Lung (tissue), 12 donors: ENCODE data around the gene SDF2. TPM values are rescaled to one million over a fixed set of nuclear protein-coding genes. Genes with fewer than 3 reads are reported as not detected.

ENCODE experiments used
- ATAC-seq: fragments of 200-7000 bp; cut with Tn5 transposase; one replicate; pipeline ENCODE4 v1.9.1; 2020; ENCODE audit warnings: moderate number of reproducible peaks; ENCODE audit not compliant: insufficient read depth, low FRiP score
- DNase-seq, 3 donors: peaks; one replicate each; pipeline ENCODE4 v3.0.0-alpha.2; 2013 to 2017
- H3K27ac ChIP-seq, 2 donors: one replicate each; pipeline ENCODE4 v1.5.1; 2013; ENCODE audit warnings: mild to moderate bottlenecking in 2 of 2, moderate library complexity in 2 of 2, control low read depth in 1 of 2, inconsistent platforms in 1 of 2, low read depth in 1 of 2, low read length in 1 of 2
- H3K27me3 ChIP-seq, 3 donors: one replicate each; pipeline ENCODE4 v1.5.1; 2013; ENCODE audit warnings: low read length in 2 of 3; ENCODE audit not compliant: control insufficient read depth in 3 of 3, insufficient read depth in 3 of 3
- H3K36me3 ChIP-seq, 4 donors: one replicate each; pipeline ENCODE4 v1.5.1; 2013; ENCODE audit warnings: low read length in 4 of 4, mild to moderate bottlenecking in 1 of 4, moderate library complexity in 1 of 4; ENCODE audit not compliant: control insufficient read depth in 4 of 4, insufficient read depth in 4 of 4
- H3K4me1 ChIP-seq, 5 donors: one replicate each; pipeline ENCODE4 v1.5.1; 2013; ENCODE audit warnings: low read length in 5 of 5, mild to moderate bottlenecking in 2 of 5, moderate library complexity in 1 of 5; ENCODE audit not compliant: control insufficient read depth in 5 of 5, insufficient read depth in 5 of 5
- H3K4me3 ChIP-seq: one replicate; pipeline ENCODE4 v1.5.1; 2013; ENCODE audit warnings: mild to moderate bottlenecking, control low read depth, moderate library complexity
- H3K9ac ChIP-seq, 2 donors: one replicate each; pipeline ENCODE4 v1.5.1; 2013; ENCODE audit warnings: low read length in 2 of 2, control low read depth in 1 of 2; ENCODE audit not compliant: insufficient read depth in 1 of 2
- H3K9me3 ChIP-seq, 4 donors: one replicate each; pipeline ENCODE4 v1.5.1; 2013; ENCODE audit warnings: low read length in 3 of 4, mild to moderate bottlenecking in 1 of 4, moderate library complexity in 1 of 4; ENCODE audit not compliant: control insufficient read depth in 4 of 4, insufficient read depth in 3 of 4
- WGBS, 2 donors: extraction: QIAGEN DNeasy Blood & Tissue Kit; methylation state at CpG; one replicate each; pipeline ENCODE4 v1.1.7; 2013; 5-methylcytosine and 5-hydroxymethylcytosine counted together
- polyA plus RNA-seq, 2 donors: library from polyadenylated mRNA; stranded (reverse); fragments of 200-250 nt; gene quantifications; one replicate each; pipeline ENCODE4 v1.2.1, GENCODE V29; 2013
- total RNA-seq, 2 donors: library from RNA; depleted of rRNA in 1 of 2; stranded (reverse); fragments of >200 nt in 1 of 2; gene quantifications; one replicate each; pipeline ENCODE4 v1.2.1, GENCODE V29; 2014 to 2021
- TF ChIP-seq, protein P1 (sequence below): IDR thresholded peaks from 2 replicates; pipeline ENCODE4 v1.5.1; 2012; ENCODE audit warnings: mild to moderate bottlenecking; ENCODE audit errors: control extremely low read depth, extremely low read depth
- donor health status: control.
- donor health status: control.
- donor health status: Bipolar disorder and iron deficiency.
- donor health status: healthy.
- donor health status: DM: yes; HTN: yes; CAD: no.

The SDF2 gene
- total and polyA plus RNA-seq, 4 donors: 36.5 to 73.3 (median 48.5) TPM

GRCh38 chr17:28635506-28635905 is 26.2 kb downstream of the SDF2 start:
- DNase-seq: no peak
- no peaks in the 10 kb centered on the region for H3K27me3 ChIP-seq
- H3K9ac ChIP-seq: no peak overlapping the region
- no peaks in the 10 kb centered on the region for H3K4me1 ChIP-seq
- H3K9me3 ChIP-seq: no peaks in the 10 kb centered on the region
- H3K4me3 ChIP-seq: no peak overlapping the region
- no peak overlapping the region for H3K27ac ChIP-seq
- 88 to 93% methylated on average over 1 of the region's 1 CpG for WGBS, 2 donors
- ATAC-seq: no peak
- H3K36me3 ChIP-seq: peaks cover 59 to 81% (median 63%) of the 10 kb centered on the region in 4 donors
- TF ChIP-seq, protein P1, sequence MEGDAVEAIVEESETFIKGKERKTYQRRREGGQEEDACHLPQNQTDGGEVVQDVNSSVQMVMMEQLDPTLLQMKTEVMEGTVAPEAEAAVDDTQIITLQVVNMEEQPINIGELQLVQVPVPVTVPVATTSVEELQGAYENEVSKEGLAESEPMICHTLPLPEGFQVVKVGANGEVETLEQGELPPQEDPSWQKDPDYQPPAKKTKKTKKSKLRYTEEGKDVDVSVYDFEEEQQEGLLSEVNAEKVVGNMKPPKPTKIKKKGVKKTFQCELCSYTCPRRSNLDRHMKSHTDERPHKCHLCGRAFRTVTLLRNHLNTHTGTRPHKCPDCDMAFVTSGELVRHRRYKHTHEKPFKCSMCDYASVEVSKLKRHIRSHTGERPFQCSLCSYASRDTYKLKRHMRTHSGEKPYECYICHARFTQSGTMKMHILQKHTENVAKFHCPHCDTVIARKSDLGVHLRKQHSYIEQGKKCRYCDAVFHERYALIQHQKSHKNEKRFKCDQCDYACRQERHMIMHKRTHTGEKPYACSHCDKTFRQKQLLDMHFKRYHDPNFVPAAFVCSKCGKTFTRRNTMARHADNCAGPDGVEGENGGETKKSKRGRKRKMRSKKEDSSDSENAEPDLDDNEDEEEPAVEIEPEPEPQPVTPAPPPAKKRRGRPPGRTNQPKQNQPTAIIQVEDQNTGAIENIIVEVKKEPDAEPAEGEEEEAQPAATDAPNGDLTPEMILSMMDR: no peak

GRCh38 chr17:28634206-28634865 is 27.4 kb downstream of the SDF2 start:
- no peak for ATAC-seq
- peaks cover 51 to 73% (median 55%) of the 10 kb centered on the region in 4 donors for H3K36me3 ChIP-seq
- DNase-seq: no peak
- H3K9ac ChIP-seq: no peak overlapping the region
- H3K4me1 ChIP-seq: no peaks in the 10 kb centered on the region
- no peaks in the 10 kb centered on the region for H3K27me3 ChIP-seq
- TF ChIP-seq, protein P1: no peak
- no peaks in the 10 kb centered on the region for H3K9me3 ChIP-seq
- H3K27ac ChIP-seq: no peak overlapping the region
- 76 to 86% methylated on average over 14 of the region's 14 CpGs for WGBS, 2 donors
- no peak overlapping the region for H3K4me3 ChIP-seq

DNA sequence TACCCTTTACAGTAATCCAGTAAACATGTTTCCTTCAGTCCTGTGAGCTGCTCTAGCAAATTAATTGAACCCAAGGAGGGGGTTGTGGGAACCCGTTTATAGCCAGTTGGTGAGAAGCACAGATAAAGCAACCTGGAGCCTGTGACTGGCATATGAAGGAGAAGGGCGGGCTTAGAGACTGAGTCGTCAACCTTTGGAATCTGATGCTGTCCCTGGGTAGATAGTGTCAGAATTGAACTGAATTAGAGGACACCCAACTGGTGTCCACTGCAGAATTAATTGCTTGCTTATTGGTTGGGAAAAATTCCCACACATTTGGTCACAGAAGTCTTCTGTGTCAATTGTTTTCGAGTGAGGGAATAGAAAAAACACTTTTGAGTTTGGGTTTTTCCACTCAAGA is 34.9 kb downstream of the SDF2 start:
- 92% methylated on average over 4 of the region's 4 CpGs for WGBS, 2 donors
- Histone ChIP-seq H3K4me3 (no peak overlapping the region), H3K27me3 (no peaks in the 10 kb centered on the region), H3K36me3 (peaks cover 20 to 44% (median 29%) of the 10 kb centered on the region in 4 donors), H3K4me1 (no peaks in the 10 kb centered on the region), H3K27ac (no peak overlapping the region), H3K9me3 (no peaks in the 10 kb centered on the region), H3K9ac (no peak overlapping the region)
- TF ChIP-seq, protein P1: no peak
- DNase-seq: no peak
- ATAC-seq: no peak

DNA sequence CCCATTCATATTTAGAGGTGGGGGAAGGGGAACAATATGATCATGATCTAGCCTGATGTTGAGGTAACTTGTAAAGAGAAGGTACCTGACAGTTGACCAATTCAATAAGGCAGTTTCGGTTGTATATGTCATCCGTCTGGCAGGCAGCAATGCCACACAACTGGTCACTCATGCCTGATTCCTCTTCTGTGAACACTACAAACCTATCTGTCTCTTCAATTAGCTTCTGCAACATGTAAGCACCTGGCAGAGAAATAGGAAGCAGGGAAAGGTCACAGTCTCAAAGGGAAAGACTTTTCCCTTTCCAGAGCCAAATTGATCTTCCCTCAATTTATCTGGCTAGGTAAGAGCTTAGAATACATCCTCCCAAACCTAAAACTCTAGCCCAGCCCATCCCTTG is 37.6 kb downstream of the SDF2 start:
- no peak overlapping the region for H3K9ac ChIP-seq
- H3K4me3 ChIP-seq: no peak overlapping the region
- ATAC-seq: no peak
- no peaks in the 10 kb centered on the region for H3K4me1 ChIP-seq
- no peak for DNase-seq
- H3K36me3 ChIP-seq: peaks cover 35 to 58% (median 42%) of the 10 kb centered on the region in 4 donors
- TF ChIP-seq, protein P1: no peak
- 95 to 98% methylated on average over 2 of the region's 2 CpGs for WGBS, 2 donors
- H3K27ac ChIP-seq: no peak overlapping the region
- no peaks in the 10 kb centered on the region for H3K9me3 ChIP-seq
- no peaks in the 10 kb centered on the region for H3K27me3 ChIP-seq
